KMS-11 (cell line): Measurements from ENCODE around the gene PLXNA4.

Experiments used
- H2AFZ ChIP-seq: fragments of 200-600 bp; sonication (generic); 2 replicates; pipeline ENCODE4 v1.6.1; 2016; ENCODE audit warnings: antibody characterized with exemption, mixed run types, low read depth
- H3K27ac ChIP-seq: fragments of 200-600 bp; sonication (generic); 2 replicates; pipeline ENCODE4 v1.6.1; 2016; ENCODE audit warnings: mild to moderate bottlenecking, mixed run types
- H3K27me3 ChIP-seq: fragments of 200-600 bp; sonication (generic); 2 replicates; pipeline ENCODE4 v1.6.1; 2017; ENCODE audit warnings: mild to moderate bottlenecking, low read depth, mixed run types, moderate library complexity; ENCODE audit not compliant: insufficient read depth
- H3K36me3 ChIP-seq: fragments of 200-600 bp; sonication (generic); 2 replicates; pipeline ENCODE4 v1.6.1; 2017; ENCODE audit warnings: mild to moderate bottlenecking, mixed run types; ENCODE audit not compliant: insufficient read depth
- H3K4me1 ChIP-seq: fragments of 200-600 bp; sonication (generic); 2 replicates; pipeline ENCODE4 v1.6.1; 2016; ENCODE audit warnings: mild to moderate bottlenecking, low read depth, mixed run types; ENCODE audit not compliant: poor library complexity, severe bottlenecking
- H3K4me2 ChIP-seq: fragments of 200-600 bp; sonication (generic); 2 replicates; pipeline ENCODE4 v1.7.0; 2016; ENCODE audit warnings: mild to moderate bottlenecking, mixed run types
- H3K4me3 ChIP-seq: fragments of 200-600 bp; sonication (generic); IDR thresholded peaks from 2 replicates; pipeline ENCODE4 v1.6.1; 2017; ENCODE audit warnings: low read depth, low read length, mixed read lengths; ENCODE audit not compliant: insufficient read depth
- H3K79me2 ChIP-seq: fragments of 200-600 bp; sonication (generic); 2 replicates; pipeline ENCODE4 v1.6.1; 2016; ENCODE audit warnings: low read depth, mixed run types; ENCODE audit not compliant: insufficient read depth
- H3K9ac ChIP-seq: fragments of 200-600 bp; sonication (generic); 2 replicates; pipeline ENCODE4 v1.6.1; 2016; ENCODE audit warnings: mild to moderate bottlenecking, mixed run types
- H4K20me1 ChIP-seq: fragments of 200-600 bp; sonication (generic); 2 replicates; pipeline ENCODE4 v1.6.1; 2016; ENCODE audit warnings: mild to moderate bottlenecking, mixed run types; ENCODE audit not compliant: insufficient read depth
- CTCF ChIP-seq: fragments of 200-600 bp; sonication (generic); conservative IDR thresholded peaks from 2 replicates; pipeline ENCODE4 v1.6.1; 2017; ENCODE audit warnings: low read depth, mild to moderate bottlenecking, antibody characterized with exemption, low read length, moderate library complexity, mixed read lengths

PLXNA4 gene

GRCh38 chr7:132106491-132106890, 469.8 kb downstream of the PLXNA4 start:
- Histone ChIP-seq H3K9ac (no peak overlapping the region), H3K4me3 (no peak overlapping the region), H3K4me2 (no peak overlapping the region), H4K20me1 (no peaks in the 10 kb centered on the region), H3K79me2 (no peaks in the 10 kb centered on the region), H3K27ac (no peak overlapping the region), H3K4me1 (no peaks in the 10 kb centered on the region), H3K36me3 (no peaks in the 10 kb centered on the region), H2AFZ (no peak overlapping the region), H3K27me3 (no peaks in the 10 kb centered on the region)
- TF ChIP-seq CTCF: no peak

GRCh38 chr7:132105096-132105495, 471.2 kb downstream of the PLXNA4 start:
- Histone ChIP-seq H3K36me3 (no peaks in the 10 kb centered on the region), H3K27me3 (no peaks in the 10 kb centered on the region), H3K4me1 (no peaks in the 10 kb centered on the region), H3K9ac (no peak overlapping the region), H4K20me1 (no peaks in the 10 kb centered on the region), H3K4me2 (no peak overlapping the region), H2AFZ (no peak overlapping the region), H3K27ac (no peak overlapping the region), H3K79me2 (no peaks in the 10 kb centered on the region), H3K4me3 (no peak overlapping the region)
- no peak for TF ChIP-seq CTCF

- no peak for TF ChIP-seq CTCF
- Histone ChIP-seq H3K79me2 (no peaks in the 10 kb centered on the region), H3K27me3 (no peaks in the 10 kb centered on the region), H3K4me3 (no peak overlapping the region), H4K20me1 (no peaks in the 10 kb centered on the region), H3K36me3 (no peaks in the 10 kb centered on the region), H2AFZ (no peak overlapping the region), H3K4me2 (no peak overlapping the region), H3K4me1 (no peaks in the 10 kb centered on the region), H3K27ac (no peak overlapping the region), H3K9ac (no peak overlapping the region)
These were observed 472.6 kb downstream of the PLXNA4 start for GRCh38 chr7:132103718-132104117.

GRCh38 chr7:132102942-132103341, 473.3 kb downstream of the PLXNA4 start:
- no peaks in the 10 kb centered on the region for H3K27me3 ChIP-seq
- H4K20me1 ChIP-seq: no peaks in the 10 kb centered on the region
- H3K27ac ChIP-seq: no peak overlapping the region
- no peaks in the 10 kb centered on the region for H3K4me1 ChIP-seq
- H3K4me2 ChIP-seq: no peak overlapping the region
- TF ChIP-seq CTCF: no peak
- H2AFZ ChIP-seq: no peak overlapping the region
- H3K79me2 ChIP-seq: no peaks in the 10 kb centered on the region
- no peak overlapping the region for H3K4me3 ChIP-seq
- H3K36me3 ChIP-seq: no peaks in the 10 kb centered on the region
- H3K9ac ChIP-seq: no peak overlapping the region
